ENCODE results near the gene NMNAT3.

NMNAT3 gene

GRCh38 chr3:139517321-139518065 lies 160.3 kb downstream of the NMNAT3 start:
- DNase-seq = no peak

GRCh38 chr3:139514741-139515140 lies 163.0 kb downstream of the NMNAT3 start:
- DNase-seq = no peak

Data from CD4-positive, alpha-beta T cell treated with Interleukin-17A for 1 hour (primary cell).